ENCODE data around the gene PTPN3. TPM values are rescaled to one million over a fixed set of nuclear protein-coding genes. Genes with fewer than 3 reads are reported as not detected.

Gene PTPN3
- total RNA-seq, 1 experiment from 2014 or later = 4.8 TPM

DNA sequence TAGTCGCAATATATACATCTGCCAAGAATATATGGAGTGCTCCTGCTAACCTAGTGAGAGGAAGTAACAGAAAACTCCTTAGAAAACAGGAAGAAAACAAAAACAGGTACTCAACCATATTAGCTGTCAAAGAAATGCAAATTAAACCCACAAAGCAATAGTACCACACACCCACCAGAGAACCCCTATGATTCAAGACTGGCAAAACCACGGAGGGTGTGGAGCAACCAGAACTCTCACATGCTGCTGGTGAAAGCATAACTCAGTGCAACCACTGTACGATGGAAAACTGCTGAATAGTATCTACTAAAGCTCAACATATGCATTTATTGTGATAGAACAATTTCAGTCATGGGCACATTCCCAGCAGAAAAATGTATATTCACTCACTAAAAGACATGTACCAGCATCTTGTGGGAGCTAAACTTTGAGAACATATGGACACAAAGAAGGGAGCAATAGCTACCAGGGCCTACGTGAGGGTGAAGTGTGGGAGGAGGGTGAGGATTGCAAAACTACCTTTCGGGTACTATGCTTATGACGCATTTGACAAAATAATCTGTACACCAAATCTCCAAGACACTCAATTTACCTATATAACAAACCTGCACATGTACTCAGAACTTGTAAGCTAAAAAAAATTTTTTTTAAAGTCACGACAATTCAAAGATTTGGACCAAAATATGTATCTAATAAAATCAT is 34.0 kb downstream of the PTPN3 start:
- H3K9me3 ChIP-seq (replicated peaks) = no peaks in the 10 kb centered on the region
- H3K27me3 ChIP-seq (replicated peaks) = no peaks in the 10 kb centered on the region
- H3K4me3 ChIP-seq = no peak overlapping the region
- no peak overlapping the region for H3K27ac ChIP-seq
- no peak for DNase-seq (ENCODE audit: low read depth in 1 of 2, low spot score in 2 of 2)
- H3K4me1 ChIP-seq (replicated peaks) = peaks cover 10% of the 10 kb centered on the region
- H3K36me3 ChIP-seq = no peaks in the 10 kb centered on the region

DNA sequence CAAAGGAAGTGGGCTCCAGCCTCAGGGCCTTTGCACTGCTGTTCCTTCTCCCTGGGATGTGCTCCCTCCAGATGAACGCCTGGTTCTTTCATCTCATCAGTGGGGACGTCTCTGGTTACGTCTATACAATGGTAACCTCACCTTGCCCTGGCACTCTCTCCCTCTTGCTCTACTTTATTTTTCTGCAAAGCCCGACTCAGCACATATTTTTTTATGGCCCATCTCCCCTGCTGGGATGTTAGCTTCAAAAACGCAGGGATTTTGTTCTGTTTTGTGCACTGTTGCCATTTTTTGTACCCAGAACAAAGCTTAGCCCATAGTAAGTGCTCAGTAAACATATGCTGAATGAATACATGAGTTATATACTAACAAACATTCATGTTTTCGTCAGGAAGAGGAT is 37.5 kb downstream of the PTPN3 start:
- no peak for DNase-seq (ENCODE audit: low read depth in 1 of 2, low spot score in 2 of 2)
- Histone ChIP-seq H3K36me3 (0 out of 2 replicates have a peak, but pooled peaks cover 3% of the 10 kb centered on the region), H3K9me3 (replicated peaks) (no peaks in the 10 kb centered on the region), H3K4me1 (replicated peaks) (no peaks in the 10 kb centered on the region), H3K4me3 (no peak overlapping the region), H3K27ac (no peak overlapping the region), H3K27me3 (replicated peaks) (no peaks in the 10 kb centered on the region)

GRCh38 chr9:109459423-109459822 is 38.7 kb downstream of the PTPN3 start:
- Histone ChIP-seq H3K9me3 (replicated peaks) (no peaks in the 10 kb centered on the region), H3K36me3 (0 out of 2 replicates have a peak, but pooled peaks cover 3% of the 10 kb centered on the region), H3K27ac (no peak overlapping the region), H3K4me3 (no peak overlapping the region), H3K4me1 (replicated peaks) (no peaks in the 10 kb centered on the region), H3K27me3 (replicated peaks) (no peaks in the 10 kb centered on the region)
- no peak for DNase-seq (ENCODE audit: low read depth in 1 of 2, low spot score in 2 of 2)

DNA sequence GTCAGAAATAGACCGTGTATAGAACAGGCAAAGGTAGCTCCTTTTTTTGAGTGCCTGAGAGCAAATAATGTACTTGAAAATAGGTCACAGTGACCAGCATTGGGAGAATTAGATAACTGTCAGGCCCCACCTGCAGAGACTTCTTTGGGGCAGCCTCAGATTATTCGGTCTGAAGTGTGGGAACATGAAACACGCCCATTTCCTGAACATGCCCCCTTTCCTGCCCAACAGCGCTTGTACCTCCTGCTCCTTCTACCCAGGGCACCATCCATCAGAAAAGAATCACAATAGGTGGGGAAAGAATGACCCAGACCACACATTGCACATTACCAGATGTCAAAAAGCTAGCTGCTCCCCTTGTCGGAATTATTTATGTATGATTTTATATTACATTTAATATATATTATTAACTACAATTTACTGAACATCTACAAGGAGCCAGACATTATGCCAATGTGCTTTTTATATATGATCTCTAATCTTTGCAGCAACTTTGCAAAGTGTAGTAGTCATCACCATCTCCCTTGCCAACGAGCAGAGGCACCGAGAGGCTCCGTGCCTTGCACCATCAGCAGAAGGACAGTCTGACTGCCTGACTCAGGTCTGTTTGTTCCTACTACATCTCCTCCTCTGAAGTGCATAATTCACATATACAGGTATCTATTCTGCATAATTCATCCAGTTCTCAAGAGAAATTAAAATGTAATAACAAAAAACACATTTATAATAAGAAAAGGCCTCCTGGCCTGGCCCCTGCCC is 39.5 kb downstream of the PTPN3 start:
- no peak for DNase-seq (ENCODE audit: low read depth in 1 of 2, low spot score in 2 of 2)
- Histone ChIP-seq H3K36me3 (0 out of 2 replicates have a peak, but pooled peaks cover 3% of the 10 kb centered on the region), H3K4me3 (no peak overlapping the region), H3K4me1 (replicated peaks) (peaks cover 6% of the 10 kb centered on the region), H3K27ac (no peak overlapping the region), H3K27me3 (replicated peaks) (no peaks in the 10 kb centered on the region), H3K9me3 (replicated peaks) (no peaks in the 10 kb centered on the region)

GRCh38 chr9:109456811-109457210 is 41.3 kb downstream of the PTPN3 start:
- Histone ChIP-seq H3K27ac (no peak overlapping the region), H3K9me3 (replicated peaks) (no peaks in the 10 kb centered on the region), H3K4me3 (no peak overlapping the region), H3K27me3 (replicated peaks) (no peaks in the 10 kb centered on the region), H3K36me3 (0 out of 2 replicates have a peak, but pooled peaks cover 3% of the 10 kb centered on the region), H3K4me1 (replicated peaks) (peaks cover 17% of the 10 kb centered on the region)
- no peak for DNase-seq (ENCODE audit: low read depth in 1 of 2, low spot score in 2 of 2)

DNA sequence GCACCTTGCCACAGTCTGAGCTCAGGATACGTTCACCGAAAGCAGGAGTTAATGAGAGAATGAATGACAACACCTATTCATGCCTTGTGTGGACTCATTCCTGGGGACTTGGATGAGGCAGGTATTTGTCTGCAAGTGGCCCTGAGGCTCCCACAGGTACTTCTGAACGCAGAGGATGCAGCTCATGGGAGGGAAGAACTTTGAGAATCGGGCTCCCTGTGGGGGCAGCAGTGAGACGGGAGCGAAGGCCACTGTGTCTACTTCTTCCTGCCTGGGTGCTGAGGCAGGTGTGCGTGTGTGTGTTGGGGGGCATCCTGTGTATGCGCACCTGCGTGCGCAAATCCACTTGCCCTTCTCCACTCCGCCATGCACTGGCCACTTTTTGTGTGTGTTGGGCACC is 42.2 kb downstream of the PTPN3 start:
- no peak overlapping the region for H3K27ac ChIP-seq
- H3K27me3 ChIP-seq (replicated peaks) = no peaks in the 10 kb centered on the region

DNA sequence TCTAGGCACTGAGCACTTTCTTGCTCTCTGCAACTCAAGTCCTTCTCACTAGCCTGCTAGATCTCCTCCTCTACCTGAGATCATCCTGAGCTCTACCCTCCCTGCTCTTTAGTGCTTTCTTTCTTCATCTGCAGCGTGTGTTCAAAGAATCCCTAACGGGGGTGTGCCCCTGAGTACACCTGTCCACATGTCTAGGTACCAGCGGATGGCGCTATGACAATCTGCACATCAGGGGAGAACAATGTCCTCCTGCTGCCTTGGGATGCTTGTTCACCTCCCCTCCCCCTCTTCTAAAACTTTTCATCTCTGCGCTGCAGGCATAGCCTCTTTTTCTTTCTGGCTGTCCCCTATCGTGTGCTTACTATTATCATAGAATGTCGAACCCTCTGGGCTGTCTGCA is 42.7 kb downstream of the PTPN3 start:
- Histone ChIP-seq H3K9me3 (replicated peaks) (no peaks in the 10 kb centered on the region), H3K36me3 (0 out of 2 replicates have a peak, but pooled peaks cover 3% of the 10 kb centered on the region), H3K4me1 (replicated peaks) (peaks cover 17% of the 10 kb centered on the region), H3K27me3 (replicated peaks) (no peaks in the 10 kb centered on the region), H3K4me3 (no peak overlapping the region), H3K27ac (no peak overlapping the region)
- no peak for DNase-seq (ENCODE audit: low read depth in 1 of 2, low spot score in 2 of 2)

More for the DNA sequence above, 42.2 kb downstream of the PTPN3 start:
- H3K4me3 ChIP-seq = no peak overlapping the region
- H3K4me1 ChIP-seq (replicated peaks) = peaks cover 17% of the 10 kb centered on the region
- 0 out of 2 replicates have a peak, but pooled peaks cover 3% of the 10 kb centered on the region for H3K36me3 ChIP-seq
- DNase-seq (ENCODE audit: low read depth in 1 of 2, low spot score in 2 of 2) = no peak
- no peaks in the 10 kb centered on the region for H3K9me3 ChIP-seq (replicated peaks)

DNA sequence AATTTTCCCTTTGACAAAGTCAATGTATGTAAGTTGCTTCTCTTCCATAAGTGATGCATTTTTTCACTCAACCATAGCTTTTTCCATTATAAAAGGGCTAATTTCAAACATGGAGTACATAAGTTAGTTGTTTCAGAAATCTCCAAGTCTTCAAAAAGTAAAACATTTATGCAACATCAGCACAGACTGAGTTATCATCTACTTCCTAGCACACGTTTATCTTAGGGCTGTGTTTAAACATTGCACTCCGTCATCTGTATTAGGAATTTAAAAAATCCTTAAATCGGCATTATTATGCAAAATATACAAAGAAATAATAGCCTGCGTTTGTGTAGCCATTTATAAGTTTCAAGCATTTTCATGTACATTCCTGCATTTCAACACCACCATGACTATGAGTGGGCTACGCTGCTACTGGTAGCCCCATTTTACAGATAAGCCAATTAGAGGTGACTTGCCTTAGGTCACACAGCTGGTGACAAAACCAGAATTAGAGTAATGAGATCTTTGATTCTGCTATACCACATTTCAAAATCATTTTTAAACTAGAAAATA is 43.4 kb downstream of the PTPN3 start:
- Histone ChIP-seq H3K9me3 (replicated peaks) (no peaks in the 10 kb centered on the region), H3K27me3 (replicated peaks) (no peaks in the 10 kb centered on the region), H3K27ac (no peak overlapping the region), H3K36me3 (0 out of 2 replicates have a peak, but pooled peaks cover 3% of the 10 kb centered on the region), H3K4me3 (no peak overlapping the region), H3K4me1 (replicated peaks) (peaks cover 17% of the 10 kb centered on the region)
- DNase-seq (ENCODE audit: low read depth in 1 of 2, low spot score in 2 of 2) = no peak

DNA sequence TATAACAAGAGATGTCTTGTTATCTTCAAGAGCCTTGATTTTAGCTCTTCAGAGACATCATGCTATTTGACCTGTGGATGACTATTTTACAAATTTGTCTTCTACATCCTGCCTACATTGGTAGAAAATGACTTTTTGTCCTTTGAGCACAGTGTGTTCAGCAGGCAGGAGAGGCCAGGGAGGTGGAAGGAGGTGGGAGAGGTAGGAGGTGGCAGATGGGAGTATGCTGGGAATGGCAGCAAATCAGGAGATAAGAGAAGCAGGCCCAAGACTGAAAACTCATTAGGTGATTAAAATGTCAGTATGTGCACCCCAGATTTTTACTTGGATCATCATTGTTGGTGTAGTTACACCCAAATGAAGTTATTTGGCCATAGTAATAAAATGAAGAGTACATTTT is 44.1 kb downstream of the PTPN3 start:
- H3K9me3 ChIP-seq (replicated peaks) = no peaks in the 10 kb centered on the region
- no peak overlapping the region for H3K4me3 ChIP-seq
- H3K4me1 ChIP-seq (replicated peaks) = peaks cover 17% of the 10 kb centered on the region
- no peak for DNase-seq (ENCODE audit: low read depth in 1 of 2, low spot score in 2 of 2)
- no peak overlapping the region for H3K27ac ChIP-seq
- H3K27me3 ChIP-seq (replicated peaks) = no peaks in the 10 kb centered on the region
- H3K36me3 ChIP-seq = 0 out of 2 replicates have a peak, but pooled peaks cover 3% of the 10 kb centered on the region

DNA sequence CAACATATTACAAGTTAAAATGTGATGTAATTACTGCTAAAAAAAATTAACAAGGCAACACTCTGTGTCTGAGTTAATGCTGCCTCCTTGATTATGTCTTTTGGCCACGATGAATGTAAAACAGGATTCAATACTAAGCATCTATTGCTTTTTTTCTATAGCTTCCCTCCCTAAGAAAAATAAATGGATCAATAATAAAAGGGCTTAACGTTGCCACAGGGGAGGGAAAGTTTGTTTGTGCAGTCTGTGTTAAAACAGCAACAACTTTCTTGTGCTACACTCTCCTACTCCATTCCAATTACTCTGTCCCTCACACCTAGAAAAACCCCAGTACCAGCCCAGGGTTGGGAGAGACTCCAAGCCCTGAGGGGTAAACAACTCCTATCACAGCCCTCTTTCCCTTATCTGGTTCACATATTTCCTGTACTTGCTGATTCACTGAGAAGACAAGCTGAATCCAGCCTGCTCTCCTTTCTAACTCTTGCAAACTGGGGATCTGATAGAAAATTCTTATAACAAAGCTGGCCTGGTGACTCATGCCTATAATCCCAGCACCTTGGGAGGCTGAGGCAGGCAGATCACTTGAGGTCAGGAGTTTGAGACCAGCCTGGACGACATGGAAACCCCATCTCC is 44.8 kb downstream of the PTPN3 start:
- Histone ChIP-seq H3K27ac (peak overlapping the region; percentile 43), H3K36me3 (0 out of 2 replicates have a peak, but pooled peaks cover 3% of the 10 kb centered on the region), H3K27me3 (replicated peaks) (no peaks in the 10 kb centered on the region), H3K9me3 (replicated peaks) (no peaks in the 10 kb centered on the region), H3K4me3 (no peak overlapping the region), H3K4me1 (replicated peaks) (peaks cover 20% of the 10 kb centered on the region)
- DNase-seq (ENCODE audit: low read depth in 1 of 2, low spot score in 2 of 2) = peak in 1 of 2 experiments; percentile 42

DNA sequence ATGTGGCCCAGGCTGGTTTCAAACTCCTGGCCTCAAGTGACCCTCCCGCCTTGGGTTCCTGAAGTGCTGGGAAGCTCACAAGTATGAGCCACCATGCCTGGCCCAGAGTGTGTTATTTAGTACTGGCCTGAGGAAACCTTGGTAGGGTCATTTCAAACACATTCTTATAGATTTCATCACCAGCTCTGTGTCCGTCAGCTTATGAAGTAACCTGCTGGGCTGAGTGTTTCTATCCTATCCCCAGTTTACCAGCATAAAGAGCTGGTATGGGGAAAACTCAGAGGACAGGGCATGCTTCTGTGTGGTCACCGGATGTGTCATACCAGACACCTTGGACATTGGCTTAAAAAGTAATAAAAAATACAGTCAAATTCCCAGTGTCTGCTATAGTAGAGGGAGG is 45.3 kb downstream of the PTPN3 start:
- DNase-seq (ENCODE audit: low read depth in 1 of 2, low spot score in 2 of 2) = peak in 1 of 2 experiments; percentile 26
- H3K4me1 ChIP-seq (replicated peaks) = peaks cover 26% of the 10 kb centered on the region
- peak overlapping the region; percentile 43 for H3K27ac ChIP-seq
- no peaks in the 10 kb centered on the region for H3K9me3 ChIP-seq (replicated peaks)
- 0 out of 2 replicates have a peak, but pooled peaks cover 3% of the 10 kb centered on the region for H3K36me3 ChIP-seq
- H3K4me3 ChIP-seq = no peak overlapping the region
- H3K27me3 ChIP-seq (replicated peaks) = no peaks in the 10 kb centered on the region

DNA sequence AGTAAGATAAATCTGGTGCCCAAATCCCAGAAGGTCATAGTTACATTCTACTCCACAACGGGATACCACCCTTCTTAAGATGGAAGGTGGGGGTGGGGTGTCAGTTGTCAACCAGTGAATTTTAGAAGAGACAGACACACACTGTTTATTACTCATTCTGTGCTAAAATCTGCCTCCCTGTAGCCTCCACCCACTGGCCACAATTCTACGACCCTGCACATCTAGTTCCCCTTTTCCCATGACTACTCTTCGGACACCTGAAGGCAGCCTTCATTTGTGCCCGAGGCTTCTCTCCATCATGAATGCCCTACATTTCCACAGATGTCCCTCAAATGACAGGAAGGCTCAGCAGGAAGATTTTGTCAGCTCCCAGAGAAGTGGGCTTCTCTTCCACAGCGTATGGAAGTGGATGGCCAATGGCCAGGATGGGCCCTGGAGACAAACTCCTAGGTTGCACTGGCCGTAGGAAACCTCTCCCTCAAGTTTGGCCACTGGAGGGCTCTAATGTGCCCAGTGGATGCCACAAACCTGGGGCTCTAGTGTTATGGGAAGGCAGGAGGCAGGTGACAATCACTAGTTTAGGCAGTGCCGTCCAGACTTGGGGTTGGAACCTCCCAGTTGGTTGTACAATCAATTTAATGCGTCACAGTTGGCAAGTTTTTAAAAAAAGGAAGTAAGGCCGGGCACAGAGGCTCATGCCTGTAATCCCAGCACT is 46.6 kb downstream of the PTPN3 start:
- no peaks in the 10 kb centered on the region for H3K9me3 ChIP-seq (replicated peaks)
- H3K4me3 ChIP-seq = no peak overlapping the region
- H3K27ac ChIP-seq = no peak overlapping the region
- no peak for DNase-seq (ENCODE audit: low read depth in 1 of 2, low spot score in 2 of 2)
- no peaks in the 10 kb centered on the region for H3K36me3 ChIP-seq
- no peaks in the 10 kb centered on the region for H3K27me3 ChIP-seq (replicated peaks)
- peaks cover 30% of the 10 kb centered on the region for H3K4me1 ChIP-seq (replicated peaks)

- Histone ChIP-seq H3K36me3 (no peaks in the 10 kb centered on the region), H3K4me3 (no peak overlapping the region), H3K4me1 (replicated peaks) (peaks cover 30% of the 10 kb centered on the region), H3K27ac (no peak overlapping the region), H3K9me3 (replicated peaks) (no peaks in the 10 kb centered on the region), H3K27me3 (replicated peaks) (no peaks in the 10 kb centered on the region)
- DNase-seq (ENCODE audit: low read depth in 1 of 2, low spot score in 2 of 2) = no peak
Observed at GRCh38 chr9:109450346-109450745, 47.8 kb downstream of the PTPN3 start.
